ENCODE results near the gene AHI1. TPM values are rescaled to one million over a fixed set of nuclear protein-coding genes. Genes with fewer than 3 reads are reported as not detected.

AHI1 gene
- total RNA-seq, 1 donor from 2014 or later, result 21.0 TPM

DNA sequence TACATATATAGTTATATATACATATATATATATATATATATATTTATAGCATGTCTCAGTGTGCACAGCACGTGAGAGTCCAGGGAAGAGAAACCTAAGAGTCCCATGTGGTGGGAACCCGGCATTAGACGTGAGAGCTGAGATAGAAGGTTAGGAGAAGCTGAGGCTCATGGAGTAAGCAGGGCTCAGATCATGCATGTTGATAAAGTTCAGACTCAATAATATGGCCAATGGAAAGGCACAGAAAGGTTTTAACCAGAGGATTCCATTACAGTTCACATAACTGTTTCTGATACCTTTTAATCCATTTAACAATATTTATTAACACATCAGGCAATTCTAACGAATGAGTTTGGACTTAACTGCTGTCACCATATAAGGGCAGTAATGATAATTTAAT lies 173.0 kb downstream of the AHI1 start:
- no peak overlapping the region for H3K27ac Mint-ChIP-seq
- H3K4me3 Mint-ChIP-seq, result no peak overlapping the region
- peaks cover 13% of the 10 kb centered on the region for H3K4me1 Mint-ChIP-seq
- peaks cover 4% of the 10 kb centered on the region for H3K36me3 Mint-ChIP-seq (ENCODE audit: low read depth)
- DNase-seq, result no peak
- intact Hi-C loops (cut with micrococcal nuclease), result no loop called here
- no peaks in the 10 kb centered on the region for H3K27me3 Mint-ChIP-seq
- ATAC-seq (ENCODE audit: low read depth), result no peak
- no peaks in the 10 kb centered on the region for H3K9me3 Mint-ChIP-seq
- ChIA-PET POLR2A (no interaction called here), CTCF (no interaction called here)
- TF ChIP-seq, protein P1, sequence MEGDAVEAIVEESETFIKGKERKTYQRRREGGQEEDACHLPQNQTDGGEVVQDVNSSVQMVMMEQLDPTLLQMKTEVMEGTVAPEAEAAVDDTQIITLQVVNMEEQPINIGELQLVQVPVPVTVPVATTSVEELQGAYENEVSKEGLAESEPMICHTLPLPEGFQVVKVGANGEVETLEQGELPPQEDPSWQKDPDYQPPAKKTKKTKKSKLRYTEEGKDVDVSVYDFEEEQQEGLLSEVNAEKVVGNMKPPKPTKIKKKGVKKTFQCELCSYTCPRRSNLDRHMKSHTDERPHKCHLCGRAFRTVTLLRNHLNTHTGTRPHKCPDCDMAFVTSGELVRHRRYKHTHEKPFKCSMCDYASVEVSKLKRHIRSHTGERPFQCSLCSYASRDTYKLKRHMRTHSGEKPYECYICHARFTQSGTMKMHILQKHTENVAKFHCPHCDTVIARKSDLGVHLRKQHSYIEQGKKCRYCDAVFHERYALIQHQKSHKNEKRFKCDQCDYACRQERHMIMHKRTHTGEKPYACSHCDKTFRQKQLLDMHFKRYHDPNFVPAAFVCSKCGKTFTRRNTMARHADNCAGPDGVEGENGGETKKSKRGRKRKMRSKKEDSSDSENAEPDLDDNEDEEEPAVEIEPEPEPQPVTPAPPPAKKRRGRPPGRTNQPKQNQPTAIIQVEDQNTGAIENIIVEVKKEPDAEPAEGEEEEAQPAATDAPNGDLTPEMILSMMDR (IDR thresholded peaks at IDR 0.05), result no peak

DNA sequence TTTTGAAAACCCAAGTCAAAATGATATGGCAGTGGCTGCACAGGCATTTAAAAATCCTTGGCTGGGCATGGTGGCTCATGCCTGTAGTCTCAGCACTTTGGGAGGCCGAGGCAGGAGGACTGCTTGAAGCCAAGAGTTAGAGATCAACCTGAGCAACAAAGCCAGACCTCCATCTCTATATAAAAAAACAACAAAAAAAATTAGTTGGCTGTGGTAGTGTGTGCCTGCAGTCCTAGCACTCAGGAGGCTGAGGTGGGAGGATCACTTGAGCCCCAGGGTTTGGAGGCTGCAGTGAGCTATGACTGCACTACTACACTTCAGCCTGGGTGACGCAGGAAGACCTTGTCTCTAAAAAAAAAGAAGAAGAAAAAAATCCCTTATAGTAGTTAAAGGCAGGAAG lies 173.6 kb downstream of the AHI1 start:
- ChIA-PET CTCF (no interaction called here), POLR2A (no interaction called here)
- intact Hi-C loops (cut with micrococcal nuclease), result loop anchor here (2.0 kb wide), 2 partner anchors 49 to 141 kb away; no protein-coding TSS in a partner anchor
- Mint-ChIP-seq H3K4me1 (peaks cover 13% of the 10 kb centered on the region), H3K9me3 (no peaks in the 10 kb centered on the region), H3K27me3 (no peaks in the 10 kb centered on the region), H3K27ac (no peak overlapping the region), H3K4me3 (no peak overlapping the region), H3K36me3 (ENCODE audit: low read depth) (peaks cover 4% of the 10 kb centered on the region)
- ATAC-seq (ENCODE audit: low read depth), result no peak
- DNase-seq, result no peak
- TF ChIP-seq, protein P1 (IDR thresholded peaks at IDR 0.05), result no peak

DNA sequence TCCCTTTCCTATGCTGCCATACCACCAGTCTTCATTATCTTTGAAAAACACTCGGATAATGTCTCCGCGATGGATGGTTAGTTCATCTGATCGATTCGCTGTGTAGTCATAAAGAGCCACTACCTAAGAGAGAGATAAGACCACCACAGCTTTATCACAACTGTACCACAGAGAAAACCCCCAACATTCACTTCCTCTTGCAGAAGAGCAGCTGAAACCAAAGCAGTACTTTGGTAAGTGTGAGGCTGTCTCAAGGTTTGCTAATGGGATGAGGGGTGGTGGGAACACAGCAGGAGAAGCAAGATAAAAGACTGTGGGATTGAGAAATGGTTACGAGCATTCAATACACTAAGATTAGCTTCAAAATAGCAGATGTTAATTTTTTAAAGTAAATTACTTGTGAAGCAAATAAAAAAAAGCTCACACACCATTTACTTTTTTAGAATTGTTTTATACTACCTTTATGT lies 174.3 kb downstream of the AHI1 start:
- DNase-seq (no peak), ATAC-seq (ENCODE audit: low read depth) (peak; percentile 92)
- POLR2A ChIA-PET, result interaction anchor here (1.1 to 1.4 kb wide), 2 partner anchors 160 to 967 kb away, joined by 3 to 4 read pairs; no protein-coding TSS in a partner anchor
- CTCF ChIA-PET, result no interaction called here
- Mint-ChIP-seq H3K4me3 (peak overlapping the region; percentile 60), H3K27ac (no peak overlapping the region), H3K36me3 (ENCODE audit: low read depth) (peaks cover 4% of the 10 kb centered on the region), H3K4me1 (peaks cover 13% of the 10 kb centered on the region), H3K9me3 (no peaks in the 10 kb centered on the region), H3K27me3 (no peaks in the 10 kb centered on the region)
- intact Hi-C loops (cut with micrococcal nuclease), result loop anchor here (2.0 kb wide), 2 partner anchors 48 to 140 kb away; no protein-coding TSS in a partner anchor
- TF ChIP-seq, protein P1 (IDR thresholded peaks at IDR 0.05), result no peak

DNA sequence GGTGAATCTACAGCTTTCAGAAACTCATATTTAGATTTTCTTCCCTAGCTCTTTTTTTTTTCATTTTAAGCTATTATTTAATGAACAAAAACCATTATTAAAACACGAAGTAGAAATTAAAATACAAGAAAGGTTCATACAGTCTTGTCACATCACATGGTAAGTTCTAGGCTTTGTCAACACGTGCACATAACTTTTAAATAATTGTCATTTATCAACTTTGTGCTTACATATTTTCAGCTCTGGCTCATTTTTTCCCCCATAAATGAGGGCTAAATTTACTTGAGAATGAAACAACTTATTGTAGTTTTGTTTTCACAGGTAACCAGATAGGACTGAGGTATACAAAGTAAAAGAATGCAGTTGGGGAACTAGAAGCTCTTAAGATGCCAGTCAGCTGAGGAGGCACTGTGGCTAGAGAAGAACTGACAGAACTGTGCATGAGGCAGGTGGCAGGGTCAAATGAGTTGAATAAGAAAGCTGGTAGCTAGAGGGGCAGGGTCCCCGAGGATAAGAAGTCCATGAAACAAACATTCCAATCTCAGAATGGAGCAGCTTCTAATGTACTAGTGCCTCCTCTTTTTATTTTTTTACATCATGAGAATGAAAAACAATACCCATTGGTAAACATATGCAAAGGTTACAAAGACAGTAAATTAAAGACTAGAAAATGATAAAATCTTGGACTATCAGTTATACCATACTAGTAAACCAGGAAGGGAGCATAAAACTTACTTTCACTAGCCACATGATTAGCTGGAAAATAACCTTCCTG lies 174.9 kb downstream of the AHI1 start:
- ATAC-seq (ENCODE audit: low read depth) (no peak), DNase-seq (no peak)
- POLR2A ChIA-PET, result interaction anchor here (1.1 to 1.4 kb wide), 2 partner anchors 159 to 968 kb away, joined by 3 to 4 read pairs; no protein-coding TSS in a partner anchor
- TF ChIP-seq, protein P1 (IDR thresholded peaks at IDR 0.05), result no peak
- Mint-ChIP-seq H3K27me3 (no peaks in the 10 kb centered on the region), H3K9me3 (no peaks in the 10 kb centered on the region), H3K36me3 (ENCODE audit: low read depth) (peaks cover 1% of the 10 kb centered on the region), H3K4me3 (peak overlapping the region; percentile 60), H3K27ac (peak overlapping the region; percentile 30), H3K4me1 (peaks cover 13% of the 10 kb centered on the region)
- intact Hi-C loops (cut with micrococcal nuclease), result loop anchor here (2.0 kb wide), 2 partner anchors 48 to 140 kb away; no protein-coding TSS in a partner anchor
- CTCF ChIA-PET, result no interaction called here
